H9 (cell line): ENCODE data around the gene ANAPC13. TPM values are rescaled to one million over a fixed set of nuclear protein-coding genes. Genes with fewer than 3 reads are reported as not detected.

Source experiments
- DNase-seq: peaks from one replicate; pipeline ENCODE4 v3.0.0-alpha.2; 2017
- H2AFZ ChIP-seq: one replicate; pipeline ENCODE4 v1.6.1; 2013; ENCODE audit warnings: mild to moderate bottlenecking, low read length, control low read depth, moderate library complexity
- H2AK5ac ChIP-seq: 2 replicates; pipeline ENCODE4 v1.6.1; 2013; ENCODE audit warnings: low read length, control low read depth, mixed read lengths; ENCODE audit not compliant: insufficient read length
- H2BK120ac ChIP-seq: one replicate; pipeline ENCODE4 v1.6.1; 2013; ENCODE audit warnings: low read depth, mild to moderate bottlenecking, low read length, control low read depth, inconsistent platforms; ENCODE audit not compliant: poor library complexity, severe bottlenecking
- H2BK12ac ChIP-seq: 2 replicates; pipeline ENCODE4 v1.6.1; 2013; ENCODE audit warnings: low read length, control low read depth, mixed read lengths, low read depth; ENCODE audit not compliant: insufficient read length
- H2BK15ac ChIP-seq: 2 replicates; pipeline ENCODE4 v1.6.1; 2013; ENCODE audit warnings: low read depth, low read length, control low read depth
- H2BK20ac ChIP-seq: one replicate; pipeline ENCODE4 v1.6.1; 2013; ENCODE audit warnings: low read depth, mild to moderate bottlenecking, low read length, control low read depth, inconsistent platforms; ENCODE audit not compliant: poor library complexity, severe bottlenecking
- H2BK5ac ChIP-seq: 2 replicates; pipeline ENCODE4 v1.6.1; 2013; ENCODE audit warnings: low read length, control low read depth, mixed read lengths; ENCODE audit not compliant: insufficient read length
- H3K14ac ChIP-seq: 2 replicates; pipeline ENCODE4 v1.6.1; 2013; ENCODE audit warnings: low read length, control low read depth; ENCODE audit not compliant: insufficient read depth
- H3K18ac ChIP-seq: 2 replicates; pipeline ENCODE4 v1.6.1; 2013; ENCODE audit warnings: low read depth, mild to moderate bottlenecking, mixed read lengths, low read length, control low read depth; ENCODE audit not compliant: insufficient read length
- H3K23ac ChIP-seq: 2 replicates; pipeline ENCODE4 v1.6.1; 2013; ENCODE audit warnings: low read length, control low read depth, mixed read lengths, low read depth; ENCODE audit not compliant: insufficient read length
- H3K23me2 ChIP-seq: 2 replicates; pipeline ENCODE4 v1.6.1; 2013; ENCODE audit warnings: low read depth, mild to moderate bottlenecking, mixed read lengths, low read length, control low read depth; ENCODE audit not compliant: insufficient read length, poor library complexity, severe bottlenecking
- H3K27ac ChIP-seq: 2 replicates; pipeline ENCODE4 v1.5.1; 2013; ENCODE audit warnings: low read length, control low read depth, mixed read lengths, low read depth; ENCODE audit not compliant: insufficient read length
- H3K27me3 ChIP-seq: 2 replicates; pipeline ENCODE4 v1.6.1; 2013; ENCODE audit warnings: low read length, control low read depth, inconsistent platforms; ENCODE audit not compliant: insufficient read depth
- H3K4ac ChIP-seq: 2 replicates; pipeline ENCODE4 v1.6.1; 2013; ENCODE audit warnings: low read depth, mild to moderate bottlenecking, control low read depth, inconsistent platforms, low read length, moderate library complexity
- H3K4me1 ChIP-seq: 2 replicates; pipeline ENCODE4 v1.6.1; 2013; ENCODE audit warnings: low read length, control low read depth, inconsistent platforms; ENCODE audit not compliant: insufficient read depth
- H3K4me2 ChIP-seq: 2 replicates; pipeline ENCODE4 v1.6.1; 2013; ENCODE audit warnings: low read length, control low read depth, mixed read lengths; ENCODE audit not compliant: insufficient read length, insufficient read depth
- H3K56ac ChIP-seq: 2 replicates; pipeline ENCODE4 v1.6.1; 2013; ENCODE audit warnings: low read depth, mild to moderate bottlenecking, mixed read lengths, low read length, control low read depth; ENCODE audit not compliant: insufficient read length
- H3K79me1 ChIP-seq: 2 replicates; pipeline ENCODE4 v1.6.1; 2013; ENCODE audit warnings: low read depth, mild to moderate bottlenecking, moderate library complexity, low read length, control low read depth, inconsistent platforms; ENCODE audit not compliant: insufficient read depth, poor library complexity, severe bottlenecking
- H3K79me2 ChIP-seq: 2 replicates; pipeline ENCODE4 v1.6.1; 2013; ENCODE audit warnings: low read length, control low read depth, inconsistent platforms; ENCODE audit not compliant: insufficient read depth
- H3K9ac ChIP-seq: 2 replicates; pipeline ENCODE4 v1.6.1; 2013; ENCODE audit warnings: low read length, control low read depth, mixed read lengths; ENCODE audit not compliant: insufficient read length; ENCODE audit errors: extremely low read depth
- H3K9me3 ChIP-seq: one replicate; pipeline ENCODE4 v1.6.1; 2013; ENCODE audit warnings: low read depth, low read length, inconsistent platforms; ENCODE audit not compliant: control insufficient read depth
- H3T11ph ChIP-seq: one replicate; pipeline ENCODE4 v1.6.1; 2013; ENCODE audit warnings: mild to moderate bottlenecking, low read length, control low read depth, inconsistent platforms
- H4K20me1 ChIP-seq: one replicate; pipeline ENCODE4 v1.6.1; 2013; ENCODE audit not compliant: control insufficient read depth, insufficient read length, insufficient read depth
- H4K5ac ChIP-seq: 2 replicates; pipeline ENCODE4 v1.6.1; 2013; ENCODE audit warnings: low read depth, mild to moderate bottlenecking, mixed read lengths, low read length, control low read depth; ENCODE audit not compliant: insufficient read length
- H4K8ac ChIP-seq: replicated peaks from 2 replicates; pipeline ENCODE4 v1.6.1; 2013; ENCODE audit warnings: low read length, control low read depth, mixed read lengths, low read depth; ENCODE audit not compliant: insufficient read length
- H4K91ac ChIP-seq: 2 replicates; pipeline ENCODE4 v1.6.1; 2013; ENCODE audit warnings: low read depth, mild to moderate bottlenecking, moderate library complexity, mixed read lengths, low read length, control low read depth; ENCODE audit not compliant: insufficient read length
- H3K27ac Mint-ChIP-seq, 3 experiments: 2 replicates in 2 of 3; 3 replicates in 1 of 3; pipeline ENCODE4 v1.8.0; 2020 to 2021; ENCODE audit warnings: mixed read lengths in 3 of 3, mild to moderate bottlenecking in 1 of 3, moderate library complexity in 1 of 3
- H3K27me3 Mint-ChIP-seq: 2 replicates; pipeline ENCODE4 v1.8.0; 2021; ENCODE audit warnings: low read depth, mild to moderate bottlenecking, moderate library complexity, mixed read lengths
- H3K36me3 Mint-ChIP-seq, 3 experiments: 2 replicates in 2 of 3; 3 replicates in 1 of 3; pipeline ENCODE4 v1.8.0; 2020 to 2021; ENCODE audit warnings: low read depth in 3 of 3, mixed read lengths in 3 of 3; ENCODE audit not compliant: insufficient read depth in 1 of 3
- H3K4me1 Mint-ChIP-seq, 2 experiments: 2 replicates each; pipeline ENCODE4 v1.8.0; 2020; ENCODE audit warnings: mixed read lengths in 2 of 2
- H3K4me3 Mint-ChIP-seq, 2 experiments: 2 replicates in 1 of 2; 3 replicates in 1 of 2; pipeline ENCODE4 v1.8.0; 2020 to 2021; ENCODE audit warnings: mild to moderate bottlenecking in 2 of 2, mixed read lengths in 2 of 2, moderate library complexity in 1 of 2
- H3K9me3 Mint-ChIP-seq, 2 experiments: 2 replicates in 1 of 2; 3 replicates in 1 of 2; pipeline ENCODE4 v1.8.0; 2020; ENCODE audit warnings: mild to moderate bottlenecking in 2 of 2, mixed read lengths in 2 of 2, moderate library complexity in 1 of 2
- CTCF ChIP-seq: fragments of 200-600 bp; sonication (generic); conservative IDR thresholded peaks from 3 replicates; pipeline ENCODE4 v1.8.0; 2021; ENCODE audit warnings: antibody characterized with exemption, mild to moderate bottlenecking
- WGBS: extraction: QIAGEN DNeasy Blood & Tissue Kit; methylation state at CpG from one replicate; pipeline ENCODE4 v1.1.7; 2013; ENCODE audit warnings: missing lambda C conversion rate, low lambda C conversion rate, mixed read lengths; ENCODE audit not compliant: insufficient read length; ENCODE audit errors: extremely low coverage; 5-methylcytosine and 5-hydroxymethylcytosine counted together
- total RNA-seq: library from RNA; stranded (reverse); gene quantifications from 2 replicates; pipeline ENCODE4 v1.2.1, GENCODE V29; 2021

Gene ANAPC13
- total RNA-seq, 1 experiment from 2014 or later, result 42.8 TPM

- Histone ChIP-seq H3K4me2 (no peak overlapping the region), H4K5ac (no peak overlapping the region), H4K91ac (no peak overlapping the region), H3K14ac (no peak overlapping the region), H3K23ac (no peak overlapping the region), H3K23me2 (no peaks in the 10 kb centered on the region), H3T11ph (no peak overlapping the region), H2AK5ac (no peak overlapping the region), H3K18ac (no peak overlapping the region), H3K4me1 (no peaks in the 10 kb centered on the region), H3K9me3 (no peaks in the 10 kb centered on the region), H3K27me3 (no peaks in the 10 kb centered on the region), H3K79me1 (no peaks in the 10 kb centered on the region), H3K27ac (no peak overlapping the region), H3K79me2 (no peaks in the 10 kb centered on the region), H3K9ac (no peak overlapping the region), H4K20me1 (no peaks in the 10 kb centered on the region), H2AFZ (no peak overlapping the region), H2BK12ac (no peak overlapping the region), H2BK20ac (no peak overlapping the region), H2BK5ac (no peak overlapping the region), H2BK120ac (no peak overlapping the region), H4K8ac (no peak overlapping the region), H3K56ac (no peak overlapping the region), H2BK15ac (no peak overlapping the region), H3K4ac (no peak overlapping the region)
- Mint-ChIP-seq H3K4me1 (peaks cover 10 to 11% of the 10 kb centered on the region in 2 experiments), H3K27ac (no peak overlapping the region), H3K9me3 (peaks cover 7 to 10% of the 10 kb centered on the region in 2 experiments; a peak in 4 of 5 replicates), H3K36me3 (peaks cover 0 to 8% (median 0%) of the 10 kb centered on the region in 3 experiments; a peak in 1 of 7 replicates), H3K27me3 (peaks cover 27% of the 10 kb centered on the region), H3K4me3 (no peak overlapping the region)
- no peak for DNase-seq
- WGBS, result no CpG with 5 or more reads among the region's 3 CpGs
- TF ChIP-seq CTCF, result no peak
Observed at GRCh38 chr3:134446800-134447199, 39.0 kb downstream of the ANAPC13 start.
